WERI-Rb-1 (cell line): ENCODE measurements around the gene LHFPL6.

ENCODE experiments used
- DNase-seq: peaks from one replicate; pipeline ENCODE4 v3.0.0-alpha.2; 2020
- H3K27ac ChIP-seq: fragments of 250-450 bp; sonication (Bioruptor Pico); 2 replicates; pipeline ENCODE4 v1.5.1; 2020; ENCODE audit warnings: mild to moderate bottlenecking, moderate library complexity
- H3K27me3 ChIP-seq: fragments of 250-450 bp; sonication (Bioruptor Pico); 2 replicates; pipeline ENCODE4 v1.5.1; 2021; ENCODE audit warnings: mild to moderate bottlenecking, low read depth, moderate library complexity; ENCODE audit not compliant: insufficient read depth, severe bottlenecking
- H3K36me3 ChIP-seq: fragments of 250-450 bp; sonication (Bioruptor Pico); 2 replicates; pipeline ENCODE4 v1.5.1; 2020; ENCODE audit warnings: mild to moderate bottlenecking, moderate library complexity
- H3K4me3 ChIP-seq: 2 replicates; pipeline ENCODE4 v1.5.1; 2011; ENCODE audit warnings: low read depth, mild to moderate bottlenecking, control low read depth, low read length
- H3K9me3 ChIP-seq: fragments of 250-450 bp; sonication (Bioruptor Pico); 2 replicates; pipeline ENCODE4 v1.5.1; 2021; ENCODE audit warnings: mild to moderate bottlenecking, moderate library complexity; ENCODE audit not compliant: severe bottlenecking
- CTCF ChIP-seq: IDR thresholded peaks from 2 replicates; pipeline ENCODE4 v1.5.1; 2011; ENCODE audit warnings: low read depth, mild to moderate bottlenecking, control low read depth, inconsistent platforms, low read length

LHFPL6 gene

GRCh38 chr13:39403106-39403505 lies 199.9 kb downstream of the LHFPL6 start:
- Histone ChIP-seq H3K9me3 (no peaks in the 10 kb centered on the region), H3K4me3 (no peak overlapping the region), H3K27me3 (no peaks in the 10 kb centered on the region), H3K27ac (no peak overlapping the region), H3K36me3 (no peaks in the 10 kb centered on the region)
- TF ChIP-seq CTCF = no peak
- no peak for DNase-seq

- no peaks in the 10 kb centered on the region for H3K27me3 ChIP-seq
These were observed 200.6 kb downstream of the LHFPL6 start for GRCh38 chr13:39402221-39402970.

GRCh38 chr13:39401756-39402155 lies 201.2 kb downstream of the LHFPL6 start:
- no peak for DNase-seq

More at GRCh38 chr13:39402221-39402970, 200.6 kb downstream of the LHFPL6 start:
- no peak for DNase-seq
- Histone ChIP-seq H3K4me3 (no peak overlapping the region), H3K9me3 (no peaks in the 10 kb centered on the region), H3K27ac (no peak overlapping the region), H3K36me3 (no peaks in the 10 kb centered on the region)
- no peak for TF ChIP-seq CTCF

GRCh38 chr13:39401046-39401705 lies 201.8 kb downstream of the LHFPL6 start:
- Histone ChIP-seq H3K27me3 (no peaks in the 10 kb centered on the region), H3K9me3 (no peaks in the 10 kb centered on the region), H3K4me3 (no peak overlapping the region), H3K27ac (no peak overlapping the region), H3K36me3 (no peaks in the 10 kb centered on the region)
- TF ChIP-seq CTCF = no peak
- DNase-seq = no peak

More at GRCh38 chr13:39401756-39402155, 201.2 kb downstream of the LHFPL6 start:
- Histone ChIP-seq H3K36me3 (no peaks in the 10 kb centered on the region), H3K9me3 (no peaks in the 10 kb centered on the region), H3K27me3 (no peaks in the 10 kb centered on the region), H3K4me3 (no peak overlapping the region), H3K27ac (no peak overlapping the region)
- TF ChIP-seq CTCF = no peak

GRCh38 chr13:39399102-39399501 lies 203.9 kb downstream of the LHFPL6 start:
- Histone ChIP-seq H3K27me3 (no peaks in the 10 kb centered on the region), H3K36me3 (no peaks in the 10 kb centered on the region), H3K4me3 (no peak overlapping the region), H3K27ac (no peak overlapping the region), H3K9me3 (no peaks in the 10 kb centered on the region)
- no peak for TF ChIP-seq CTCF
- DNase-seq = no peak
